Measurements from ENCODE around the gene CTBP1.

The CTBP1 gene

GRCh38 chr4:1183985-1184773, 64.8 kb downstream of the CTBP1 start:
- no peak for TF ChIP-seq CTCF (IDR thresholded peaks at IDR 0.05)
- H3K27ac Mint-ChIP-seq: no peak overlapping the region
- DNase-seq: no peak
- peaks cover 2% of the 10 kb centered on the region for H3K4me1 Mint-ChIP-seq
- H3K36me3 Mint-ChIP-seq (ENCODE audit: low read depth): no peaks in the 10 kb centered on the region
- H3K4me3 Mint-ChIP-seq: no peak overlapping the region
- peaks cover 45% of the 10 kb centered on the region for H3K9me3 Mint-ChIP-seq
- peaks cover 81% of the 10 kb centered on the region for H3K27me3 Mint-ChIP-seq (ENCODE audit: low read depth, poor library complexity)

- no peak overlapping the region for H3K27ac Mint-ChIP-seq
- no peaks in the 10 kb centered on the region for H3K36me3 Mint-ChIP-seq (ENCODE audit: low read depth)
- no peak for TF ChIP-seq CTCF (IDR thresholded peaks at IDR 0.05)
- peaks cover 71% of the 10 kb centered on the region for H3K27me3 Mint-ChIP-seq (ENCODE audit: low read depth, poor library complexity)
- DNase-seq: no peak
- no peak overlapping the region for H3K4me3 Mint-ChIP-seq
- H3K4me1 Mint-ChIP-seq: peaks cover 6% of the 10 kb centered on the region
- H3K9me3 Mint-ChIP-seq: peaks cover 47% of the 10 kb centered on the region
These were observed 66.6 kb downstream of the CTBP1 start for GRCh38 chr4:1182313-1182712.

GRCh38 chr4:1180663-1181062, 68.3 kb downstream of the CTBP1 start:
- no peak for DNase-seq
- Mint-ChIP-seq H3K36me3 (ENCODE audit: low read depth) (no peaks in the 10 kb centered on the region), H3K4me3 (no peak overlapping the region), H3K27ac (no peak overlapping the region), H3K4me1 (peaks cover 12% of the 10 kb centered on the region), H3K27me3 (ENCODE audit: low read depth, poor library complexity) (peaks cover 68% of the 10 kb centered on the region), H3K9me3 (peaks cover 47% of the 10 kb centered on the region)
- TF ChIP-seq CTCF (IDR thresholded peaks at IDR 0.05): no peak

- H3K27ac Mint-ChIP-seq: no peak overlapping the region
- no peak for DNase-seq
- no peak overlapping the region for H3K4me3 Mint-ChIP-seq
- peaks cover 65% of the 10 kb centered on the region for H3K27me3 Mint-ChIP-seq (ENCODE audit: low read depth, poor library complexity)
- TF ChIP-seq CTCF (IDR thresholded peaks at IDR 0.05): no peak
- H3K4me1 Mint-ChIP-seq: peaks cover 12% of the 10 kb centered on the region
- no peaks in the 10 kb centered on the region for H3K36me3 Mint-ChIP-seq (ENCODE audit: low read depth)
- peaks cover 47% of the 10 kb centered on the region for H3K9me3 Mint-ChIP-seq
These were observed 69.0 kb downstream of the CTBP1 start for GRCh38 chr4:1179976-1180375.

- peaks cover 47% of the 10 kb centered on the region for H3K9me3 Mint-ChIP-seq
- TF ChIP-seq CTCF (IDR thresholded peaks at IDR 0.05): no peak
- no peaks in the 10 kb centered on the region for H3K36me3 Mint-ChIP-seq (ENCODE audit: low read depth)
- H3K27me3 Mint-ChIP-seq (ENCODE audit: low read depth, poor library complexity): peaks cover 64% of the 10 kb centered on the region
- peaks cover 12% of the 10 kb centered on the region for H3K4me1 Mint-ChIP-seq
- no peak for DNase-seq
- H3K27ac Mint-ChIP-seq: no peak overlapping the region
- no peak overlapping the region for H3K4me3 Mint-ChIP-seq
These were observed 69.9 kb downstream of the CTBP1 start for GRCh38 chr4:1179089-1179441.
